Hepatocyte (in vitro differentiated cells): ENCODE measurements around the gene ZC3H7B. TPM values are rescaled to one million over a fixed set of nuclear protein-coding genes. Genes with fewer than 3 reads are reported as not detected.

Experiments
- DNase-seq: peaks from one replicate; pipeline ENCODE4 v3.0.0-alpha.2; 2016; ENCODE audit warnings: low spot score
- H2AFZ ChIP-seq: fragments of 200-600 bp; sonication (generic); 2 replicates; pipeline ENCODE4 v1.6.0; 2016; ENCODE audit warnings: antibody characterized with exemption, mild to moderate bottlenecking
- H3K27ac ChIP-seq: fragments of 200-600 bp; sonication (generic); 2 replicates; pipeline ENCODE4 v1.5.1; 2016; ENCODE audit warnings: mild to moderate bottlenecking
- H3K27me3 ChIP-seq: fragments of 200-600 bp; sonication (generic); 2 replicates; pipeline ENCODE4 v1.6.1; 2016
- H3K36me3 ChIP-seq: fragments of 200-600 bp; sonication (generic); replicated peaks from 2 replicates; pipeline ENCODE4 v1.5.1; 2016; ENCODE audit warnings: low read depth; ENCODE audit not compliant: insufficient read depth
- H3K4me1 ChIP-seq: fragments of 200-600 bp; sonication (generic); 2 replicates; pipeline ENCODE4 v1.5.1; 2016; ENCODE audit warnings: mild to moderate bottlenecking, moderate library complexity; ENCODE audit not compliant: insufficient read depth
- H3K4me2 ChIP-seq: fragments of 200-600 bp; sonication (generic); 2 replicates; pipeline ENCODE4 v1.6.0; 2016
- H3K4me3 ChIP-seq: fragments of 200-600 bp; sonication (generic); 2 replicates; pipeline ENCODE4 v1.5.1; 2016; ENCODE audit warnings: mild to moderate bottlenecking
- H3K79me2 ChIP-seq: fragments of 200-600 bp; sonication (generic); 2 replicates; pipeline ENCODE4 v1.6.0; 2017; ENCODE audit warnings: mild to moderate bottlenecking
- H3K9me2 ChIP-seq: fragments of 200-600 bp; sonication (generic); replicated peaks from 2 replicates; pipeline ENCODE4 v1.6.0; 2017; ENCODE audit warnings: mild to moderate bottlenecking; ENCODE audit not compliant: insufficient read depth
- H3K9me3 ChIP-seq: fragments of 200-600 bp; sonication (generic); 2 replicates; pipeline ENCODE4 v1.5.1; 2016; ENCODE audit warnings: low read depth, mild to moderate bottlenecking
- H4K20me1 ChIP-seq: fragments of 200-600 bp; sonication (generic); 2 replicates; pipeline ENCODE4 v1.6.0; 2016; ENCODE audit warnings: mild to moderate bottlenecking; ENCODE audit not compliant: insufficient read depth, poor library complexity, severe bottlenecking
- CTCF ChIP-seq: fragments of 200-600 bp; sonication (generic); IDR thresholded peaks from 2 replicates; pipeline ENCODE4 v1.5.1; 2016; ENCODE audit warnings: antibody characterized with exemption, mild to moderate bottlenecking; ENCODE audit not compliant: poor library complexity
- EZH2 ChIP-seq: fragments of 200-600 bp; sonication (generic); IDR thresholded peaks from 2 replicates; pipeline ENCODE4 v1.6.1; 2016; ENCODE audit warnings: antibody characterized with exemption, mild to moderate bottlenecking, borderline replicate concordance
- EZH2phosphoT487 ChIP-seq: fragments of 200-600 bp; sonication (generic); IDR thresholded peaks from one replicate; pipeline ENCODE4 v1.6.1; 2018; ENCODE audit warnings: antibody characterized with exemption, mild to moderate bottlenecking, low read depth, moderate library complexity; ENCODE audit not compliant: unreplicated experiment, severe bottlenecking
- WGBS: methylation state at CpG from one replicate; pipeline ENCODE4 v1.1.6; 2016; ENCODE audit warnings: low lambda C conversion rate; ENCODE audit errors: missing lambda C conversion rate; 5-methylcytosine and 5-hydroxymethylcytosine counted together
- polyA plus RNA-seq: library from polyadenylated mRNA; unstranded; fragments of >200 nt; fragmentation: Nextera tagmentation; extraction: Ambion mirVana; gene quantifications from 2 replicates; pipeline ENCODE4 v1.2.1, GENCODE V29; 2016
- total RNA-seq: library from RNA; depleted of rRNA; stranded (reverse); fragments of >200 nt; gene quantifications from 2 replicates; pipeline ENCODE4 v1.2.3, GENCODE V29; 2014

Gene ZC3H7B
- total and polyA plus RNA-seq, 2 experiments from 2014 or later, result 6.9 to 30.5 TPM

- no peaks in the 10 kb centered on the region for H4K20me1 ChIP-seq
- H3K27ac ChIP-seq, result no peak overlapping the region
- H3K4me3 ChIP-seq, result no peak overlapping the region
- H3K79me2 ChIP-seq, result no peaks in the 10 kb centered on the region
- no peak overlapping the region for H2AFZ ChIP-seq
- TF ChIP-seq EZH2phosphoT487 (no peak), CTCF (no peak), EZH2 (no peak)
- 88% methylated on average over 12 of the region's 12 CpGs for WGBS
- H3K4me1 ChIP-seq, result no peaks in the 10 kb centered on the region
- H3K4me2 ChIP-seq, result no peak overlapping the region
- H3K36me3 ChIP-seq, result no peaks in the 10 kb centered on the region
- no peaks in the 10 kb centered on the region for H3K9me2 ChIP-seq
- no peaks in the 10 kb centered on the region for H3K27me3 ChIP-seq
- no peak for DNase-seq
- H3K9me3 ChIP-seq, result no peaks in the 10 kb centered on the region
Observed at GRCh38 chr22:41261541-41262249, 39.6 kb upstream of the ZC3H7B start.

- Histone ChIP-seq H3K27ac (no peak overlapping the region), H3K9me3 (no peaks in the 10 kb centered on the region), H3K9me2 (no peaks in the 10 kb centered on the region), H3K36me3 (no peaks in the 10 kb centered on the region), H3K79me2 (no peaks in the 10 kb centered on the region), H2AFZ (no peak overlapping the region), H3K4me2 (no peak overlapping the region), H3K4me3 (no peak overlapping the region), H3K27me3 (no peaks in the 10 kb centered on the region), H3K4me1 (no peaks in the 10 kb centered on the region), H4K20me1 (no peaks in the 10 kb centered on the region)
- DNase-seq, result no peak
- TF ChIP-seq EZH2 (no peak), EZH2phosphoT487 (no peak), CTCF (no peak)
- WGBS, result 98% methylated on average over 15 of the region's 15 CpGs
Observed at GRCh38 chr22:41262250-41262765, 39.0 kb upstream of the ZC3H7B start.

GRCh38 chr22:41263704-41264103 is 37.6 kb upstream of the ZC3H7B start:
- DNase-seq, result no peak
- Histone ChIP-seq H3K27ac (no peak overlapping the region), H4K20me1 (no peaks in the 10 kb centered on the region), H3K9me2 (no peaks in the 10 kb centered on the region), H3K4me3 (no peak overlapping the region), H3K4me1 (no peaks in the 10 kb centered on the region), H3K79me2 (no peaks in the 10 kb centered on the region), H3K4me2 (no peak overlapping the region), H3K36me3 (no peaks in the 10 kb centered on the region), H3K9me3 (no peaks in the 10 kb centered on the region), H3K27me3 (no peaks in the 10 kb centered on the region), H2AFZ (no peak overlapping the region)
- no peak for TF ChIP-seq EZH2
- no peak for TF ChIP-seq EZH2phosphoT487
- no peak for TF ChIP-seq CTCF
- 81% methylated on average over 2 of the region's 2 CpGs for WGBS
